Islet of Langerhans (tissue), 1 donor: ENCODE measurements around the gene STK35.

Experiments
- FAIRE-seq: peaks from one replicate; lab custom pipeline; 2011; peaks lifted over from hg19 to GRCh38; lab: Jason Lieb, UNC

STK35 gene

GRCh38 chr20:2136275-2136674, 34.6 kb downstream of the STK35 start:
- no peak for FAIRE-seq

GRCh38 chr20:2137552-2138201, 36.0 kb downstream of the STK35 start:
- FAIRE-seq: no peak

- FAIRE-seq: no peak
These were observed 36.8 kb downstream of the STK35 start for GRCh38 chr20:2138396-2138795.

GRCh38 chr20:2139250-2139649, 37.6 kb downstream of the STK35 start:
- no peak for FAIRE-seq

GRCh38 chr20:2139736-2140135, 38.1 kb downstream of the STK35 start:
- FAIRE-seq: no peak

- no peak for FAIRE-seq
These were observed 38.9 kb downstream of the STK35 start for GRCh38 chr20:2140561-2140960.

- no peak for FAIRE-seq
These were observed 40.3 kb downstream of the STK35 start for GRCh38 chr20:2141600-2142575.

- FAIRE-seq: no peak
These were observed 41.0 kb downstream of the STK35 start for GRCh38 chr20:2142649-2143048.

- FAIRE-seq: no peak
These were observed 42.0 kb downstream of the STK35 start for GRCh38 chr20:2143594-2143993.

- FAIRE-seq: no peak
These were observed 43.2 kb downstream of the STK35 start for GRCh38 chr20:2144850-2145249.

- FAIRE-seq: no peak
These were observed 43.7 kb downstream of the STK35 start for GRCh38 chr20:2145376-2145775.

GRCh38 chr20:2146080-2146867, 44.6 kb downstream of the STK35 start:
- no peak for FAIRE-seq

- no peak for FAIRE-seq
These were observed 47.9 kb downstream of the STK35 start for GRCh38 chr20:2149507-2149906.

GRCh38 chr20:2150660-2151059, 49.0 kb downstream of the STK35 start:
- no peak for FAIRE-seq

GRCh38 chr20:2151858-2152281, 50.2 kb downstream of the STK35 start:
- no peak for FAIRE-seq

- no peak for FAIRE-seq
These were observed 50.7 kb downstream of the STK35 start for GRCh38 chr20:2152317-2152716.

- FAIRE-seq: no peak
These were observed 51.7 kb downstream of the STK35 start for GRCh38 chr20:2153326-2153725.

- FAIRE-seq: no peak
These were observed 54.6 kb downstream of the STK35 start for GRCh38 chr20:2156224-2156623.

- FAIRE-seq: no peak
These were observed 55.3 kb downstream of the STK35 start for GRCh38 chr20:2156666-2157624.

GRCh38 chr20:2162125-2162822, 60.6 kb downstream of the STK35 start:
- no peak for FAIRE-seq

- FAIRE-seq: no peak
These were observed 61.2 kb downstream of the STK35 start for GRCh38 chr20:2162823-2163166.
